Esophagus (tissue), 2 donors: ENCODE data around the gene ODF2L. TPM values are rescaled to one million over a fixed set of nuclear protein-coding genes. Genes with fewer than 3 reads are reported as not detected.

ENCODE experiments used
- H3K27ac ChIP-seq, 2 donors: one replicate each; pipeline ENCODE4 v1.5.1; 2013; ENCODE audit warnings: low read depth in 2 of 2, mild to moderate bottlenecking in 2 of 2, inconsistent platforms in 1 of 2, low read length in 1 of 2, moderate library complexity in 1 of 2
- H3K27me3 ChIP-seq, 2 donors: one replicate each; pipeline ENCODE4 v1.6.1; 2013; ENCODE audit warnings: low read length in 2 of 2, control low read depth in 1 of 2, mild to moderate bottlenecking in 1 of 2; ENCODE audit not compliant: insufficient read depth in 2 of 2, control insufficient read depth in 1 of 2
- H3K36me3 ChIP-seq, 2 donors: one replicate each; pipeline ENCODE4 v1.6.1; 2013; ENCODE audit warnings: low read length in 1 of 2; ENCODE audit not compliant: control insufficient read depth in 2 of 2, insufficient read depth in 2 of 2
- H3K4me1 ChIP-seq, 2 donors: one replicate each; pipeline ENCODE4 v1.6.1; 2013; ENCODE audit warnings: low read length in 1 of 2; ENCODE audit not compliant: control insufficient read depth in 2 of 2, insufficient read depth in 2 of 2
- H3K4me3 ChIP-seq, 2 donors: one replicate each; pipeline ENCODE4 v1.5.1; 2013; ENCODE audit warnings: low read length in 2 of 2, mild to moderate bottlenecking in 2 of 2, low read depth in 1 of 2, moderate library complexity in 1 of 2
- H3K9me3 ChIP-seq, 2 donors: one replicate each; pipeline ENCODE4 v1.6.1; 2013; ENCODE audit warnings: mild to moderate bottlenecking in 2 of 2, low read depth in 1 of 2, low read length in 1 of 2, moderate library complexity in 1 of 2; ENCODE audit not compliant: control insufficient read depth in 2 of 2, insufficient read depth in 1 of 2
- WGBS, 2 donors: extraction: QIAGEN DNeasy Blood & Tissue Kit; methylation state at CpG; one replicate each; pipeline ENCODE4 v1.1.7; 2013; 5-methylcytosine and 5-hydroxymethylcytosine counted together
- polyA plus RNA-seq, 2 donors: library from polyadenylated mRNA; stranded (reverse); fragments of 200-250 nt; gene quantifications; one replicate each; pipeline ENCODE4 v1.2.3, GENCODE V29; 2013
- donor health status: healthy with polysubstance abuse.
- donor health status: Bipolar disorder and iron deficiency.

ODF2L gene
- polyA plus RNA-seq, 2 donors: 12.1 to 47.9 TPM

- WGBS, 2 donors: 68 to 72% methylated on average over 7 of the region's 7 CpGs
- no peaks in the 10 kb centered on the region for H3K36me3 ChIP-seq
- no peaks in the 10 kb centered on the region for H3K4me1 ChIP-seq
- no peak overlapping the region for H3K4me3 ChIP-seq
- H3K27ac ChIP-seq: no peak overlapping the region
- H3K27me3 ChIP-seq: no peaks in the 10 kb centered on the region
- H3K9me3 ChIP-seq: no peaks in the 10 kb centered on the region
Observed at GRCh38 chr1:86339014-86339812, 56.9 kb downstream of the ODF2L start.

- H3K27me3 ChIP-seq: no peaks in the 10 kb centered on the region
- 78 to 82% methylated on average over 1 of the region's 1 CpG for WGBS, 2 donors
- no peak overlapping the region for H3K27ac ChIP-seq
- no peaks in the 10 kb centered on the region for H3K4me1 ChIP-seq
- H3K9me3 ChIP-seq: no peaks in the 10 kb centered on the region
- no peaks in the 10 kb centered on the region for H3K36me3 ChIP-seq
- H3K4me3 ChIP-seq: no peak overlapping the region
Observed at GRCh38 chr1:86335916-86336315, 60.2 kb downstream of the ODF2L start.

GRCh38 chr1:86325264-86325663 lies 70.9 kb downstream of the ODF2L start:
- H3K36me3 ChIP-seq: no peaks in the 10 kb centered on the region
- no peaks in the 10 kb centered on the region for H3K9me3 ChIP-seq
- H3K4me3 ChIP-seq: no peak overlapping the region
- no peaks in the 10 kb centered on the region for H3K27me3 ChIP-seq
- H3K27ac ChIP-seq: no peak overlapping the region
- H3K4me1 ChIP-seq: no peaks in the 10 kb centered on the region

- Histone ChIP-seq H3K27me3 (no peaks in the 10 kb centered on the region), H3K27ac (no peak overlapping the region), H3K36me3 (no peaks in the 10 kb centered on the region), H3K4me1 (no peaks in the 10 kb centered on the region), H3K9me3 (no peaks in the 10 kb centered on the region), H3K4me3 (no peak overlapping the region)
- WGBS, 2 donors: 78 to 84% methylated on average over 4 of the region's 4 CpGs
Observed at GRCh38 chr1:86324130-86324822, 71.8 kb downstream of the ODF2L start.

GRCh38 chr1:86322241-86322640 lies 73.9 kb downstream of the ODF2L start:
- Histone ChIP-seq H3K4me3 (no peak overlapping the region), H3K9me3 (no peaks in the 10 kb centered on the region), H3K27ac (no peak overlapping the region), H3K27me3 (no peaks in the 10 kb centered on the region), H3K36me3 (no peaks in the 10 kb centered on the region), H3K4me1 (no peaks in the 10 kb centered on the region)
- WGBS, 2 donors: 78 to 85% methylated on average over 3 of the region's 3 CpGs

GRCh38 chr1:86318436-86318835 lies 77.7 kb downstream of the ODF2L start:
- Histone ChIP-seq H3K36me3 (no peaks in the 10 kb centered on the region), H3K27me3 (no peaks in the 10 kb centered on the region), H3K27ac (no peak overlapping the region), H3K4me3 (no peak overlapping the region), H3K4me1 (no peaks in the 10 kb centered on the region), H3K9me3 (no peaks in the 10 kb centered on the region)
- WGBS, 2 donors: 42 to 57% methylated on average over 3 of the region's 3 CpGs

- H3K36me3 ChIP-seq: no peaks in the 10 kb centered on the region
- H3K27me3 ChIP-seq: no peaks in the 10 kb centered on the region
- H3K9me3 ChIP-seq: no peaks in the 10 kb centered on the region
- no peaks in the 10 kb centered on the region for H3K4me1 ChIP-seq
- H3K27ac ChIP-seq: no peak overlapping the region
- no peak overlapping the region for H3K4me3 ChIP-seq
Observed at GRCh38 chr1:86317926-86318325, 78.2 kb downstream of the ODF2L start.

GRCh38 chr1:86305731-86306130 lies 90.4 kb downstream of the ODF2L start:
- Histone ChIP-seq H3K27me3 (no peaks in the 10 kb centered on the region), H3K9me3 (no peaks in the 10 kb centered on the region), H3K27ac (no peak overlapping the region), H3K4me3 (no peak overlapping the region), H3K36me3 (no peaks in the 10 kb centered on the region), H3K4me1 (no peaks in the 10 kb centered on the region)
- WGBS, 2 donors: 90 to 92% methylated on average over 3 of the region's 3 CpGs

- Histone ChIP-seq H3K27me3 (no peaks in the 10 kb centered on the region), H3K4me3 (no peak overlapping the region), H3K9me3 (no peaks in the 10 kb centered on the region), H3K36me3 (no peaks in the 10 kb centered on the region), H3K27ac (no peak overlapping the region), H3K4me1 (no peaks in the 10 kb centered on the region)
- WGBS, 2 donors: 82 to 83% methylated on average over 1 of the region's 1 CpG
Observed at GRCh38 chr1:86303041-86303690, 93.0 kb downstream of the ODF2L start.
